Keratinocyte (primary cell): ENCODE measurements around the gene KAT6B.

Experiments used
- EZH2 ChIP-seq: IDR thresholded peaks from one replicate; pipeline ENCODE4 v1.6.1; 2012; ENCODE audit warnings: inconsistent platforms, mild to moderate bottlenecking, low read length, moderate library complexity
- TF ChIP-seq, protein P1 (sequence below), 3 experiments: IDR thresholded peaks in 1 of 3; conservative IDR thresholded peaks in 1 of 3; optimal IDR thresholded peaks in 1 of 3; 2 replicates in 2 of 3; 3 replicates in 1 of 3; pipeline versions ENCODE3 to v1.5.1; 2011; ENCODE audit warnings: low read length in 3 of 3, mild to moderate bottlenecking in 3 of 3, moderate library complexity in 2 of 3, control low read depth in 1 of 3, inconsistent platforms in 1 of 3; ENCODE audit not compliant: insufficient read depth in 2 of 3; ENCODE audit errors: extremely low read depth in 1 of 3

- TF ChIP-seq, protein P1, sequence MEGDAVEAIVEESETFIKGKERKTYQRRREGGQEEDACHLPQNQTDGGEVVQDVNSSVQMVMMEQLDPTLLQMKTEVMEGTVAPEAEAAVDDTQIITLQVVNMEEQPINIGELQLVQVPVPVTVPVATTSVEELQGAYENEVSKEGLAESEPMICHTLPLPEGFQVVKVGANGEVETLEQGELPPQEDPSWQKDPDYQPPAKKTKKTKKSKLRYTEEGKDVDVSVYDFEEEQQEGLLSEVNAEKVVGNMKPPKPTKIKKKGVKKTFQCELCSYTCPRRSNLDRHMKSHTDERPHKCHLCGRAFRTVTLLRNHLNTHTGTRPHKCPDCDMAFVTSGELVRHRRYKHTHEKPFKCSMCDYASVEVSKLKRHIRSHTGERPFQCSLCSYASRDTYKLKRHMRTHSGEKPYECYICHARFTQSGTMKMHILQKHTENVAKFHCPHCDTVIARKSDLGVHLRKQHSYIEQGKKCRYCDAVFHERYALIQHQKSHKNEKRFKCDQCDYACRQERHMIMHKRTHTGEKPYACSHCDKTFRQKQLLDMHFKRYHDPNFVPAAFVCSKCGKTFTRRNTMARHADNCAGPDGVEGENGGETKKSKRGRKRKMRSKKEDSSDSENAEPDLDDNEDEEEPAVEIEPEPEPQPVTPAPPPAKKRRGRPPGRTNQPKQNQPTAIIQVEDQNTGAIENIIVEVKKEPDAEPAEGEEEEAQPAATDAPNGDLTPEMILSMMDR (optimal IDR thresholded peaks at IDR 0.05 in 1 of 3, IDR thresholded peaks at IDR 0.05 in 1 of 3, conservative IDR thresholded peaks at IDR 0.05 in 1 of 3; ENCODE audit: extremely low read depth in 1 of 3, insufficient read depth in 2 of 3, low read length in 3 of 3) = no peak
- TF ChIP-seq EZH2 = no peak
Observed at GRCh38 chr10:74882831-74883230, 56.4 kb downstream of the KAT6B start.
